ENCODE results near the gene SBSN.

Gene SBSN

DNA sequence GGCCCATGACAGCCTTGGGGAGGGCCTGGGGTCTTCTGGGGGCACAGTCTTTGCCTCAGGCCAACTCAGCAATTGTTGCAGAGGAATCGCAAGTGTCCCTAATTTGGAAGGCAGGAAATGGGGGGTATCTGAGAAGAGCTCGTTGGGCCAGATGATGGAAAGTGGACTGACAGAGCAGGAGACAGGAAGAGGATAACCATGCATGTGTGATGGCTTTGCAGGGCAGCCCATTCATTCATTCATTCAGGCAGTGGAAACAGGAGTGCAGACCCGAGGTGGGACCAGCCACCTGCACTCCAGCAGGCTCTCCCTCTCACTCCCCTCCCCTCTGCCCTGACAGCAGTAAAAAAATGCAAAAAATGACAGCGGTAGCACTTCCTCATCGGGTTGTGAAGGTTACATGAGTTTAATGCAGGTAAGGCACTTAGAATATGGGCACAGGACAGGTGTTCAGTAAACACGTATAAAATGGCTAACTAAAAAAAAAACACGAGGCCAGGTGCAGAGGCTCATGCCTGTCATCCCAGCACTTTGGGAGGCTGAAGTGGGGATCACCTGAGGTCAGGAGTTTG, 12.3 kb upstream of the SBSN start:
- peaks cover 0 to 17% (median 5%) of the 10 kb centered on the region in 4 experiments for H3K36me3 ChIP-seq (ENCODE audit: control insufficient read depth in 4 of 4, insufficient read depth in 4 of 4, low read length in 3 of 4)
- peaks cover 1 to 17% (median 9%) of the 10 kb centered on the region in 4 experiments for H3K4me1 ChIP-seq (ENCODE audit: control extremely low read depth in 1 of 4, control insufficient read depth in 4 of 4, insufficient read depth in 4 of 4, low read length in 3 of 4)
- no peaks in the 10 kb centered on the region for H3K9me3 ChIP-seq (ENCODE audit: control extremely low read depth in 1 of 5, control insufficient read depth in 4 of 5, insufficient read depth in 2 of 5, low read depth in 1 of 5, low read length in 4 of 5)
- H3K27ac ChIP-seq (ENCODE audit: insufficient read depth in 1 of 2, low read depth in 1 of 2, low read length in 2 of 2, poor library complexity in 1 of 2, severe bottlenecking in 2 of 2), result no peak overlapping the region
- no peaks in the 10 kb centered on the region for H3K27me3 ChIP-seq (replicated peaks in 2 of 5; ENCODE audit: control insufficient read depth in 4 of 5, insufficient read depth in 5 of 5, low read length in 4 of 5)
- POLR2A ChIA-PET, result no interaction called here
- no peak for DNase-seq
- CTCF ChIA-PET, result interaction anchor here (1.4 to 2.0 kb wide), 2 partner anchors 11 to 30 kb away, joined by 3 to 4 read pairs; no protein-coding TSS in a partner anchor
- H3K4me3 ChIP-seq (ENCODE audit: control insufficient read depth in 1 of 7, extremely low read depth in 1 of 7, insufficient read depth in 4 of 7, low read depth in 2 of 7, low read length in 6 of 7), result no peak overlapping the region
- 75% methylated on average over 7 of the region's 7 CpGs for WGBS (ENCODE audit: insufficient coverage)

DNA sequence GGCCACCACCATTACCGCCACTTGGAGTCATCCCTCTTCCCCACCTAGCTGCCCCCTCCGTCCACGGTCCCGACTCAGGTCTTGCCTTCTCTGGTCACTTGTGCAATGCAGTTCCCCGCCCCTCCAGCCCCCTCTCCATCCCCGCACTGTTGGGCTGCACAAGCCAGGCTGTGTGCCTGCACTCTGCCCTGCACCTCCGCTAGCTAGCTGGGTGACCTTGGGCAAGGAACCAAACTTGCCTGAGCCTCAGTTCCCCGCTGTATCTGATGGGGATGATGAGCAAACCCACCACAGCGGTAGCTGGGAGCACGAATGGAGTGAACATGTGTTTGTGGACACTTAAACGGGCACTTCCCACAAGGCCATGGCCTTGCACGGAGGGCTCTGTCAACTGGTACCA, 11.7 kb upstream of the SBSN start:
- Histone ChIP-seq H3K27me3 (replicated peaks in 2 of 5; ENCODE audit: control insufficient read depth in 4 of 5, insufficient read depth in 5 of 5, low read length in 4 of 5) (no peaks in the 10 kb centered on the region), H3K4me3 (ENCODE audit: control insufficient read depth in 1 of 7, extremely low read depth in 1 of 7, insufficient read depth in 4 of 7, low read depth in 2 of 7, low read length in 6 of 7) (no peak overlapping the region)
- CTCF ChIA-PET, result interaction anchor here (1.0 to 1.4 kb wide), 2 partner anchors 12 to 23 kb away, joined by 3 read pairs; no protein-coding TSS in a partner anchor

DNA sequence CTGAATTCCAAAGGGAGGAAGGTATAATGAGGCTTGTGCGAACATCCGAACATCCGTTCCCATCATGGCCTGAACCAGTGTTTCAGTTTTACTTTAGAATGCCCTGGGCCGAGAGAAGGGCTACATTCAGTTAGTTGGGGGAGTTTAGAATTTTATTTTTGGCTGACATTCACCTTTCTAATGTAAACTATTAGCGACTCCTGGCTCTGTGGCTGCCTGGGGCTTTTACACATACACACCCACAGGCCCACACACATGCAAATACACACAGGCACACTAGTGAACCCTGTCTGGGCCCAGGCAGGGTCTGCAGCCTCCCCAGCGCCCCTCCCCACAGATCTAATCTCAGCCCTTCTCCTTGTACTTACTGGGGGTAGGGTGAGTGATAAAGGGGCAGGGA, 11.2 kb upstream of the SBSN start:
- H3K9me3 ChIP-seq (ENCODE audit: control extremely low read depth in 1 of 5, control insufficient read depth in 4 of 5, insufficient read depth in 2 of 5, low read depth in 1 of 5, low read length in 4 of 5), result no peaks in the 10 kb centered on the region
- ChIA-PET CTCF (interaction anchor here (1.0 to 1.4 kb wide), 2 partner anchors 13 to 23 kb away, joined by 3 read pairs; no protein-coding TSS in a partner anchor), POLR2A (no interaction called here)
- no peaks in the 10 kb centered on the region for H3K27me3 ChIP-seq (replicated peaks in 2 of 5; ENCODE audit: control insufficient read depth in 4 of 5, insufficient read depth in 5 of 5, low read length in 4 of 5)
- DNase-seq, result no peak
- WGBS (ENCODE audit: insufficient coverage), result 90% methylated on average over 2 of the region's 6 CpGs
- H3K4me1 ChIP-seq (ENCODE audit: control extremely low read depth in 1 of 4, control insufficient read depth in 4 of 4, insufficient read depth in 4 of 4, low read length in 3 of 4), result peaks cover 0 to 11% (median 5%) of the 10 kb centered on the region in 4 experiments
- peaks cover 0 to 17% (median 5%) of the 10 kb centered on the region in 4 experiments for H3K36me3 ChIP-seq (ENCODE audit: control insufficient read depth in 4 of 4, insufficient read depth in 4 of 4, low read length in 3 of 4)
- no peak overlapping the region for H3K27ac ChIP-seq (ENCODE audit: insufficient read depth in 1 of 2, low read depth in 1 of 2, low read length in 2 of 2, poor library complexity in 1 of 2, severe bottlenecking in 2 of 2)
- H3K4me3 ChIP-seq (ENCODE audit: control insufficient read depth in 1 of 7, extremely low read depth in 1 of 7, insufficient read depth in 4 of 7, low read depth in 2 of 7, low read length in 6 of 7), result no peak overlapping the region

More for the DNA sequence above, 11.7 kb upstream of the SBSN start:
- peaks cover 1 to 16% (median 8%) of the 10 kb centered on the region in 4 experiments for H3K4me1 ChIP-seq (ENCODE audit: control extremely low read depth in 1 of 4, control insufficient read depth in 4 of 4, insufficient read depth in 4 of 4, low read length in 3 of 4)
- no peaks in the 10 kb centered on the region for H3K9me3 ChIP-seq (ENCODE audit: control extremely low read depth in 1 of 5, control insufficient read depth in 4 of 5, insufficient read depth in 2 of 5, low read depth in 1 of 5, low read length in 4 of 5)
- no peak for DNase-seq
- POLR2A ChIA-PET, result no interaction called here
- H3K36me3 ChIP-seq (ENCODE audit: control insufficient read depth in 4 of 4, insufficient read depth in 4 of 4, low read length in 3 of 4), result peaks cover 0 to 17% (median 5%) of the 10 kb centered on the region in 4 experiments
- WGBS (ENCODE audit: insufficient coverage), result 93% methylated on average over 10 of the region's 12 CpGs
- no peak overlapping the region for H3K27ac ChIP-seq (ENCODE audit: insufficient read depth in 1 of 2, low read depth in 1 of 2, low read length in 2 of 2, poor library complexity in 1 of 2, severe bottlenecking in 2 of 2)

DNA sequence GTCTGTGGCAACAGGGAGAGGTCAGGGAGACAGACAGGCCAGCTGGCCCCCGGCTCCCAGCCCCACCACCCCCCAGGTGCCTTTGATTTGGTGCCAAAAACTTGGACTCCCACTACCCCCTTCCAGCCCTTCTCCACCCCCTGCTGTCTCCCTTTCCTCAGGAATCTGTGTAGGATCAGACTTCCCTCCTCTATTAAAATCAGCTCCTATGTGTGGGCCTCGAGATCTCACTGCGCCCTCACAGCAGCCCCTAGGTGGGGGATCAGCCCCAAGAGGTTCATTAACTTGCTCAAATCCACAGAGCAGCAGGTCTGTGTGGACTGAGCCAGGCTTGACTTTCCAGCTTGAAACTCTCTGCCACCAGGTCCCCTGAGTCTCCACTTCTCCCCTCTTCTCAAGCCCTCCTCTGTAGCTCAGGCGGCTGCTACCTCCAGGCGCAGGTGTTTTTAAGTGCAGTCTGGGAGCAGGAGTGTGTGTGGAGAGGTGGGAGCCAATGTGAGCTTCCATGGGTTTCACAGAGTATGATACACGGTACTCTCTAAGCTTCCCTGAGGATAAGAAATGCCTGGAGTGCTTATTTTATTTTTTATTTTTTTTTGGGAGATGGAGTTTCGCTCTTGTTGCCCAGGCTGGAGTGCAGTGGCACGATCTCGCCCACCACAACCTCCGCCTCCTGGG, 6.8 kb upstream of the SBSN start:
- POLR2A ChIA-PET, result interaction anchor here (0.6 kb wide), 1 partner anchor 207 kb away, joined by 5 read pairs; the partner anchor contains the start of gene IGFLR1

DNA sequence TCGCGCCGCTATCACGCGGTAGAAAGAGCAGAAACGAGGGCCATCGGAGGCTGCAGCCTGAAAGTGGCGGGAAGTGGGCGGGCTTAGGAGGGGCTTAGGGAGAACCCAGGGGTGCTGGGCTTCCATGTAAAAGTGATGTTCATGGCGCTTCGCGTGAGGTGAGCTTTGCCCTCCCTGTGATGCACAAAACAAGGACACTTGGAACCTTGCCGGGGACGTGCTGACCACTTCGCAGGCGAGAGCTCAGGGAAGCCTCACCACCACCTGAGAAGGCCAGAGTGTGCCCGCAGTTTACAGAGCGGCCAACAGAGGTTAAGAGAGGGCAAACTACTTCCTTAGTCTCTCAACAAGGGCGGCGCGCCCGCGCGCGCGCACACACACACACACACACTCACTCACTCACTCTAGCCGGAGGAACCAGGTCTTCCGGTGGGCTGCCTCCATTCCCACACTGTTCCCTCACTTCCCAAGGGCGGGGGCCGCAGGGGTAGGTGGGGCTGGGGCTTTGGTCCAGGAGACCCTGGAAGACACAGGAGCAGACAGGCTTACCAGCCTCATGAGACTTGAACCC, 5.8 kb upstream of the SBSN start:
- Histone ChIP-seq H3K27ac (ENCODE audit: insufficient read depth in 1 of 2, low read depth in 1 of 2, low read length in 2 of 2, poor library complexity in 1 of 2, severe bottlenecking in 2 of 2) (no peak overlapping the region), H3K4me1 (ENCODE audit: control extremely low read depth in 1 of 4, control insufficient read depth in 4 of 4, insufficient read depth in 4 of 4, low read length in 3 of 4) (peaks cover 0 to 32% (median 28%) of the 10 kb centered on the region in 4 experiments), H3K9me3 (ENCODE audit: control extremely low read depth in 1 of 5, control insufficient read depth in 4 of 5, insufficient read depth in 2 of 5, low read depth in 1 of 5, low read length in 4 of 5) (no peaks in the 10 kb centered on the region), H3K27me3 (replicated peaks in 2 of 5; ENCODE audit: control insufficient read depth in 4 of 5, insufficient read depth in 5 of 5, low read length in 4 of 5) (peaks cover 0 to 4% (median 0%) of the 10 kb centered on the region in 5 experiments), H3K4me3 (ENCODE audit: control insufficient read depth in 1 of 7, extremely low read depth in 1 of 7, insufficient read depth in 4 of 7, low read depth in 2 of 7, low read length in 6 of 7) (peak overlapping the region; percentile 1 to 78 (median 34)), H3K36me3 (ENCODE audit: control insufficient read depth in 4 of 4, insufficient read depth in 4 of 4, low read length in 3 of 4) (no peaks in the 10 kb centered on the region)
- CTCF ChIA-PET, result interaction anchor here (0.7 to 1.3 kb wide), 3 partner anchors 15 to 56 kb away, joined by 3 to 4 read pairs (median 3); no protein-coding TSS in a partner anchor
- 1% methylated on average over 28 of the region's 30 CpGs for WGBS (ENCODE audit: insufficient coverage)
- POLR2A ChIA-PET, result no interaction called here
- DNase-seq, result peak; percentile 81 to 91 (median 87)

More for the DNA sequence above, 6.8 kb upstream of the SBSN start:
- Histone ChIP-seq H3K36me3 (ENCODE audit: control insufficient read depth in 4 of 4, insufficient read depth in 4 of 4, low read length in 3 of 4) (peaks cover 0 to 1% (median 0%) of the 10 kb centered on the region in 4 experiments), H3K4me1 (ENCODE audit: control extremely low read depth in 1 of 4, control insufficient read depth in 4 of 4, insufficient read depth in 4 of 4, low read length in 3 of 4) (peaks cover 0 to 22% (median 18%) of the 10 kb centered on the region in 4 experiments), H3K4me3 (ENCODE audit: control insufficient read depth in 1 of 7, extremely low read depth in 1 of 7, insufficient read depth in 4 of 7, low read depth in 2 of 7, low read length in 6 of 7) (no peak overlapping the region), H3K27me3 (replicated peaks in 2 of 5; ENCODE audit: control insufficient read depth in 4 of 5, insufficient read depth in 5 of 5, low read length in 4 of 5) (peaks cover 0 to 4% (median 0%) of the 10 kb centered on the region in 5 experiments), H3K9me3 (ENCODE audit: control extremely low read depth in 1 of 5, control insufficient read depth in 4 of 5, insufficient read depth in 2 of 5, low read depth in 1 of 5, low read length in 4 of 5) (no peaks in the 10 kb centered on the region), H3K27ac (ENCODE audit: insufficient read depth in 1 of 2, low read depth in 1 of 2, low read length in 2 of 2, poor library complexity in 1 of 2, severe bottlenecking in 2 of 2) (no peak overlapping the region)
- CTCF ChIA-PET, result interaction anchor here (1.3 kb wide), 1 partner anchor 14 kb away, joined by 4 read pairs; no protein-coding TSS in a partner anchor
- WGBS (ENCODE audit: insufficient coverage), result 90% methylated on average over 7 of the region's 10 CpGs
- no peak for DNase-seq

DNA sequence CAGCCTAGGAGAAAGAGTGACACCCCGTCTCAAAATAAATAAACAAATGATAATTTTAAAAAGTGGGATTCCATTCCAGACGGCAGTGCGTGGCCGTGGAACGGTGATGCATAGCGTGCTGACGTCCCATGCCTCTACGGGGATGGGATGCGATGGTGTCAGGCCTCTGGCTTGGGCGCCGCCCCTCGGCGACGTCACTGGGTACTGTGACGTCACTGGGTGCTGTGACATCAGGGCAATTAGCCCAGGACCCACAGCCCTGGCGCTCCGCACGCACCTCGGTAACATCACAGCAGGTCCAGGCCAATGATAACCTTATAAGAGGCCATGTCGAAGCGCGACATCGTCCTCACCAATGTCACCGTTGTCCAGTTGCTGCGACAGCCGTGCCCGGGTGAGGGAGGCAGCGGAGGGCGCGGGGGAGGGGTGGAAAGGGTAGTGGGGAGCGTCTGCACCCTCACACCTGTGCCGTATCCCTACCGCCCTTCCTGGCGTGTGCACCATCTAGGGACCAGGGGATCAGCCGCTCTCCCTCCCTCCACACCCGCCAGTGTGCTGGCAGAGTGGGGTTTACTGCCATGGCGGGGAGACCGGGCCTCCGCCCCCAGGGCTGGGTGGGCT, 5.2 kb upstream of the SBSN start, which contains the start of gene GAPDHS:
GAPDHS (plus strand) TSS at position 256 of the 621 bp plus-strand sequence; CDS start at position 328, 72 bp downstream.
- peaks cover 0 to 4% (median 0%) of the 10 kb centered on the region in 5 experiments for H3K27me3 ChIP-seq (replicated peaks in 2 of 5; ENCODE audit: control insufficient read depth in 4 of 5, insufficient read depth in 5 of 5, low read length in 4 of 5)
- H3K9me3 ChIP-seq (ENCODE audit: control extremely low read depth in 1 of 5, control insufficient read depth in 4 of 5, insufficient read depth in 2 of 5, low read depth in 1 of 5, low read length in 4 of 5), result no peaks in the 10 kb centered on the region
- peak within 1 kb of the TSS; percentile 1 to 78 (median 34) for H3K4me3 ChIP-seq (ENCODE audit: control insufficient read depth in 1 of 7, extremely low read depth in 1 of 7, insufficient read depth in 4 of 7, low read depth in 2 of 7, low read length in 6 of 7)
- CTCF ChIA-PET, result interaction anchor here (0.7 to 1.1 kb wide), 2 partner anchors 23 to 55 kb away, joined by 3 read pairs; no protein-coding TSS in a partner anchor
- H3K27ac ChIP-seq (ENCODE audit: insufficient read depth in 1 of 2, low read depth in 1 of 2, low read length in 2 of 2, poor library complexity in 1 of 2, severe bottlenecking in 2 of 2), result no peak within 1 kb of the TSS
- H3K4me1 ChIP-seq (ENCODE audit: control extremely low read depth in 1 of 4, control insufficient read depth in 4 of 4, insufficient read depth in 4 of 4, low read length in 3 of 4), result peaks cover 0 to 35% (median 33%) of the 10 kb centered on the region in 4 experiments
- peak in 1 of 3 donors; percentile 19 for DNase-seq
- H3K36me3 ChIP-seq (ENCODE audit: control insufficient read depth in 4 of 4, insufficient read depth in 4 of 4, low read length in 3 of 4), result no peaks in the 10 kb centered on the region
- 56% methylated on average over 27 of the region's 39 CpGs for WGBS (ENCODE audit: insufficient coverage)
- POLR2A ChIA-PET, result no interaction called here
